Measurements from ENCODE around the gene CDK12. TPM values are rescaled to one million over a fixed set of nuclear protein-coding genes. Genes with fewer than 3 reads are reported as not detected.

CDK12 gene
- total and polyA plus RNA-seq, 9 of the 15 experiments (the other 6 are each of a cell fraction or from before 2014, with no cell fraction given) = 3.4 to 65.6 (median 36.8) TPM

GRCh38 chr17:39513309-39513708 lies 52.0 kb downstream of the CDK12 start:
- BruUV-seq (replicated peaks) = no TSS peak
- 0 out of 2 replicates have a peak, but pooled peaks cover 5% of the 10 kb centered on the region for H4K20me1 ChIP-seq (replicated peaks; ENCODE audit: control insufficient read depth, insufficient read depth, low read length)
- no peak overlapping the region for H2AFZ ChIP-seq (ENCODE audit: low read depth, low read length)
- CTCF ChIA-PET (ENCODE audit: low intra/inter-chr PET ratio) = no interaction called here
- FAIRE-seq = no peak
- no peak overlapping the region for H3K27ac ChIP-seq (ENCODE audit: extremely low read depth, low read depth, low read length)
- in situ Hi-C loops (cut with MboI) (no loop called here), intact Hi-C loops (cut with micrococcal nuclease) (no loop called here)
- H3K9me3 ChIP-seq (replicated peaks; ENCODE audit: control insufficient read depth, insufficient read depth, low read depth, low read length) = no peaks in the 10 kb centered on the region
- no peak overlapping the region for H3K9ac ChIP-seq (ENCODE audit: insufficient read depth in 1 of 2, low read depth in 2 of 2, low read length in 2 of 2)
- H3K4me1 ChIP-seq (replicated peaks in 1 of 2; ENCODE audit: control insufficient read depth in 2 of 2, insufficient read depth in 2 of 2, low read length in 2 of 2) = no peaks in the 10 kb centered on the region
- H3K4me2 ChIP-seq (ENCODE audit: insufficient read depth, low read length) = no peak overlapping the region
- peaks cover 91% of the 10 kb centered on the region for H3K36me3 ChIP-seq (ENCODE audit: control insufficient read depth, insufficient read depth, low read length)
- no peak for ATAC-seq
- POLR2A ChIA-PET = no interaction called here
- no peaks in the 10 kb centered on the region for H3K79me2 ChIP-seq (ENCODE audit: control insufficient read depth, insufficient read depth, low read length)
- 96% methylated on average over 3 of the region's 3 CpGs for WGBS (ENCODE audit: insufficient coverage, low coverage, missing lambda C conversion rate)
- H3K9me1 ChIP-seq (ENCODE audit: control insufficient read depth, insufficient read depth, low read length) = no peaks in the 10 kb centered on the region
- no peak for DNase-seq (ENCODE audit: extremely low read depth in 1 of 4, low spot score in 3 of 4)
- TF ChIP-seq KAT7 (CRISPR knock-in tag; IDR thresholded peaks at IDR 0.05; ENCODE audit: borderline replicate concordance) = no peak
- TF ChIP-seq SNAPC5 (CRISPR knock-in tag; IDR thresholded peaks at IDR 0.05) = no peak
- no peak for TF ChIP-seq ZBTB17 (CRISPR knock-in tag; IDR thresholded peaks at IDR 0.05)
- TF ChIP-seq CREM (IDR thresholded peaks at IDR 0.05; ENCODE audit: low read depth) = no peak
- H3K27me3 ChIP-seq (ENCODE audit: control insufficient read depth in 2 of 2, insufficient read depth in 2 of 2, low read length in 2 of 2) = no peaks in the 10 kb centered on the region
- no peak overlapping the region for H3K4me3 ChIP-seq

- Histone ChIP-seq H3K27ac (ENCODE audit: extremely low read depth, low read depth, low read length) (no peak overlapping the region), H3K9me3 (replicated peaks; ENCODE audit: control insufficient read depth, insufficient read depth, low read depth, low read length) (no peaks in the 10 kb centered on the region), H3K36me3 (ENCODE audit: control insufficient read depth, insufficient read depth, low read length) (peaks cover 91% of the 10 kb centered on the region), H3K79me2 (ENCODE audit: control insufficient read depth, insufficient read depth, low read length) (no peaks in the 10 kb centered on the region), H3K4me3 (no peak overlapping the region), H3K27me3 (ENCODE audit: control insufficient read depth in 2 of 2, insufficient read depth in 2 of 2, low read length in 2 of 2) (no peaks in the 10 kb centered on the region), H3K4me1 (replicated peaks in 1 of 2; ENCODE audit: control insufficient read depth in 2 of 2, insufficient read depth in 2 of 2, low read length in 2 of 2) (no peaks in the 10 kb centered on the region), H3K9me1 (ENCODE audit: control insufficient read depth, insufficient read depth, low read length) (no peaks in the 10 kb centered on the region), H2AFZ (ENCODE audit: low read depth, low read length) (no peak overlapping the region), H3K9ac (ENCODE audit: insufficient read depth in 1 of 2, low read depth in 2 of 2, low read length in 2 of 2) (no peak overlapping the region), H3K4me2 (ENCODE audit: insufficient read depth, low read length) (no peak overlapping the region), H4K20me1 (replicated peaks; ENCODE audit: control insufficient read depth, insufficient read depth, low read length) (0 out of 2 replicates have a peak, but pooled peaks cover 5% of the 10 kb centered on the region)
- DNase-seq (ENCODE audit: extremely low read depth in 1 of 4, low spot score in 3 of 4) = no peak
- FAIRE-seq = no peak
- ATAC-seq = no peak
- POLR2A ChIA-PET = no interaction called here
- BruUV-seq (replicated peaks) = no TSS peak
- in situ Hi-C loops (cut with MboI) (no loop called here), intact Hi-C loops (cut with micrococcal nuclease) (no loop called here)
- CTCF ChIA-PET (ENCODE audit: low intra/inter-chr PET ratio) = no interaction called here
- 99% methylated on average over 5 of the region's 5 CpGs for WGBS (ENCODE audit: insufficient coverage, low coverage, missing lambda C conversion rate)
- TF ChIP-seq ZNF592 (IDR thresholded peaks at IDR 0.05) = no peak
- no peak for TF ChIP-seq ARID4B (CRISPR knock-in tag; IDR thresholded peaks at IDR 0.05)
- TF ChIP-seq ASH1L (IDR thresholded peaks at IDR 0.05; ENCODE audit: borderline replicate concordance, low read depth, partially characterized antibody) = no peak
- no peak for TF ChIP-seq ZNF184 (CRISPR knock-in tag; IDR thresholded peaks at IDR 0.05)
Measured at GRCh38 chr17:39513915-39514314, 52.6 kb downstream of the CDK12 start.

All from K562 (cell line).